Smooth muscle cell (in vitro differentiated cells): ENCODE results near the gene NTM. TPM values are rescaled to one million over a fixed set of nuclear protein-coding genes. Genes with fewer than 3 reads are reported as not detected.

Experiments
- DNase-seq: peaks from one replicate; lab custom pipeline; 2025; ENCODE audit not compliant: unreplicated experiment; lab: John Stamatoyannopoulos, UW
- H2AFZ ChIP-seq: fragments of 200-600 bp; sonication (generic); 2 replicates; pipeline ENCODE4 v1.6.0; 2016; ENCODE audit warnings: antibody characterized with exemption, low read depth, mild to moderate bottlenecking
- H3F3A ChIP-seq: fragments of 200-600 bp; sonication (generic); 2 replicates; pipeline ENCODE4 v1.6.0; 2017; ENCODE audit warnings: antibody characterized with exemption, low read depth
- H3K27ac ChIP-seq: fragments of 200-600 bp; sonication (generic); 2 replicates; pipeline ENCODE4 v1.5.1; 2016; ENCODE audit warnings: low read depth, mild to moderate bottlenecking
- H3K27me3 ChIP-seq: fragments of 200-600 bp; sonication (generic); 2 replicates; pipeline ENCODE4 v1.6.1; 2016; ENCODE audit warnings: low read depth, mild to moderate bottlenecking
- H3K36me3 ChIP-seq: fragments of 200-600 bp; sonication (generic); 2 replicates; pipeline ENCODE4 v1.5.1; 2016; ENCODE audit warnings: low read depth
- H3K4me1 ChIP-seq: fragments of 200-600 bp; sonication (generic); 2 replicates; pipeline ENCODE4 v1.5.1; 2016; ENCODE audit warnings: low read depth
- H3K4me2 ChIP-seq: fragments of 200-600 bp; sonication (generic); 2 replicates; pipeline ENCODE4 v1.6.0; 2016; ENCODE audit warnings: mild to moderate bottlenecking
- H3K4me3 ChIP-seq: fragments of 200-600 bp; sonication (generic); 2 replicates; pipeline ENCODE4 v1.5.1; 2016; ENCODE audit warnings: mild to moderate bottlenecking
- H3K79me2 ChIP-seq: fragments of 200-600 bp; sonication (generic); 2 replicates; pipeline ENCODE4 v1.6.0; 2016; ENCODE audit warnings: low read depth, mild to moderate bottlenecking
- H3K9ac ChIP-seq: fragments of 200-600 bp; sonication (generic); 2 replicates; pipeline ENCODE4 v1.6.0; 2016; ENCODE audit warnings: low read depth
- H3K9me3 ChIP-seq: fragments of 200-600 bp; sonication (generic); replicated peaks from 2 replicates; pipeline ENCODE4 v1.5.1; 2016; ENCODE audit warnings: low read depth
- H4K20me1 ChIP-seq: fragments of 200-600 bp; sonication (generic); 2 replicates; pipeline ENCODE4 v1.6.0; 2016; ENCODE audit warnings: low read depth
- CTCF ChIP-seq: fragments of 200-600 bp; sonication (generic); IDR thresholded peaks from 2 replicates; pipeline ENCODE4 v1.5.1; 2017; ENCODE audit warnings: borderline replicate concordance, mild to moderate bottlenecking, antibody characterized with exemption; ENCODE audit not compliant: insufficient read depth, poor library complexity, severe bottlenecking
- whole genome bisulfite sequencing: methylation state at CpG from one replicate; pipeline ENCODE4 v1.1.7; 2016; ENCODE audit warnings: low lambda C conversion rate; 5-methylcytosine and 5-hydroxymethylcytosine counted together
- polyA plus RNA-seq: library from polyadenylated mRNA; unstranded; fragments of >200 nt; fragmentation: Nextera tagmentation; extraction: Ambion mirVana; gene quantifications from 2 replicates; pipeline ENCODE4 v1.2.1, GENCODE V29; 2016
- total RNA-seq: library from RNA; depleted of rRNA; stranded (reverse); fragments of >200 nt; gene quantifications from 2 replicates; pipeline ENCODE4 v1.2.3, GENCODE V29; 2014

NTM gene
- total and polyA plus RNA-seq, 2 experiments from 2014 or later = 68.9 to 123 TPM

GRCh38 chr11:131975619-131976018 is 605.2 kb downstream of the NTM start:
- H3K9me3 ChIP-seq = no peaks in the 10 kb centered on the region
- no peaks in the 10 kb centered on the region for H3K36me3 ChIP-seq
- no peaks in the 10 kb centered on the region for H3K79me2 ChIP-seq
- no peaks in the 10 kb centered on the region for H3F3A ChIP-seq
- peaks cover 31% of the 10 kb centered on the region for H3K4me1 ChIP-seq
- no peak overlapping the region for H3K27ac ChIP-seq
- H2AFZ ChIP-seq = no peak overlapping the region
- H3K27me3 ChIP-seq = peaks cover 10% of the 10 kb centered on the region
- no peak for TF ChIP-seq CTCF
- H3K9ac ChIP-seq = no peak overlapping the region
- H4K20me1 ChIP-seq = no peaks in the 10 kb centered on the region
- no peak overlapping the region for H3K4me2 ChIP-seq
- H3K4me3 ChIP-seq = no peak overlapping the region
- no peak for DNase-seq
- WGBS = 80% methylated on average over 5 of the region's 5 CpGs

DNA sequence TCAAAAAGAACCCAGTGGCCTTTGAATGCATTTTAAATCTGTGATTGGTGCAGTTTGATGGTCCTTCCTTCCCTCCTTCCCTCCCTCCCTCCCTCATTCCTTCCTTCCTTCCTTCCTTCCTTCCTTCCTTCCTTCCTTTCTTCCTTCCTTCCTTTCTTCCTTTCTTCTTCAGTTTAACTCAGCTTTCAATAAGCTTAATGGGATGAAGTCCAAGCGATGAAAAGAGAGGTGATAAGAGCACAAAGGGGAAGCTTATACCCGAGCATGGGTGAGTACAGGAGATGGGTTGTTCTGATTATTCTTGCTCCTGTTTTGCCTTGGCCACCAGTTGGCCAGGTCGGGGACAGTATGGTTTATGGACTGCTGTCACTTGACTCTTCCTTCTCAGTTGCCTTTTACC is 605.6 kb downstream of the NTM start:
- Histone ChIP-seq H2AFZ (no peak overlapping the region), H3F3A (no peaks in the 10 kb centered on the region), H3K4me2 (no peak overlapping the region), H3K79me2 (no peaks in the 10 kb centered on the region), H3K27ac (no peak overlapping the region), H3K9ac (no peak overlapping the region), H3K9me3 (no peaks in the 10 kb centered on the region), H3K27me3 (peaks cover 12% of the 10 kb centered on the region), H3K36me3 (no peaks in the 10 kb centered on the region), H4K20me1 (no peaks in the 10 kb centered on the region), H3K4me3 (no peak overlapping the region), H3K4me1 (peaks cover 32% of the 10 kb centered on the region)
- TF ChIP-seq CTCF = no peak
- no peak for DNase-seq
- 92% methylated on average over 3 of the region's 3 CpGs for WGBS

GRCh38 chr11:131977231-131977630 is 606.8 kb downstream of the NTM start:
- no peak overlapping the region for H3K4me3 ChIP-seq
- H3F3A ChIP-seq = no peaks in the 10 kb centered on the region
- TF ChIP-seq CTCF = no peak
- H2AFZ ChIP-seq = no peak overlapping the region
- H3K27ac ChIP-seq = peak overlapping the region; percentile 74
- WGBS = 52% methylated on average over 6 of the region's 6 CpGs
- H4K20me1 ChIP-seq = no peaks in the 10 kb centered on the region
- no peak overlapping the region for H3K9ac ChIP-seq
- peaks cover 17% of the 10 kb centered on the region for H3K27me3 ChIP-seq
- H3K79me2 ChIP-seq = no peaks in the 10 kb centered on the region
- DNase-seq = no peak
- H3K9me3 ChIP-seq = no peaks in the 10 kb centered on the region
- H3K4me1 ChIP-seq = peaks cover 43% of the 10 kb centered on the region
- peak overlapping the region; percentile 58 for H3K4me2 ChIP-seq
- H3K36me3 ChIP-seq = no peaks in the 10 kb centered on the region

DNA sequence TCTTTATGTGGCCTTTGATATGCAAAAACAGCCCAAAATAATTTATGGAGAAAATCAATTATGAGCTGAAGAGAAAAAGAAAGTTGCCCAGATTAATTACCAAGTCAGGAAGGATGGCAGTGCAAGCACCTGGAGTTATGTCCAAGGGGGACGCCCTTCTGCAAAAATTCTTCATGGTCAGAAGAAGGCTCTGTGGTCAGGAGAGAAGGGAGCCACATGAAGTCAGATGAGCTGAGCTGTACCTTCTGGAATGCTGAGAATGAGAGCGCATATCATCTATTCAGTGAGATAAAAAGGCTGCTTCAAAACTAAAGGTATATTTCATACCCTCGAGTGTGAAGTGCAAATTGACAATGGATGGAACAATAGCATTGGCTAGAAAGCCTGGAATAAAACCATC is 607.4 kb downstream of the NTM start:
- H3K36me3 ChIP-seq = no peaks in the 10 kb centered on the region
- 24% methylated on average over 3 of the region's 3 CpGs for WGBS
- H3K9ac ChIP-seq = no peak overlapping the region
- no peak for TF ChIP-seq CTCF
- DNase-seq = no peak
- H3K79me2 ChIP-seq = no peaks in the 10 kb centered on the region
- peaks cover 44% of the 10 kb centered on the region for H3K4me1 ChIP-seq
- H3K4me3 ChIP-seq = no peak overlapping the region
- H3F3A ChIP-seq = no peaks in the 10 kb centered on the region
- H3K4me2 ChIP-seq = peak overlapping the region; percentile 58
- H2AFZ ChIP-seq = no peak overlapping the region
- no peaks in the 10 kb centered on the region for H3K9me3 ChIP-seq
- H3K27ac ChIP-seq = peak overlapping the region; percentile 74
- peaks cover 18% of the 10 kb centered on the region for H3K27me3 ChIP-seq
- no peaks in the 10 kb centered on the region for H4K20me1 ChIP-seq
